Glutamatergic neuron (in vitro differentiated cells): ENCODE results near the gene NRAP. TPM values are rescaled to one million over a fixed set of nuclear protein-coding genes. Genes with fewer than 3 reads are reported as not detected.

Experiments used
- DNase-seq: peaks from one replicate; pipeline ENCODE4 v3.0.0; 2022
- H3K27ac Mint-ChIP-seq: one replicate; pipeline ENCODE4 v1.8.0; 2020; ENCODE audit warnings: mild to moderate bottlenecking, mixed read lengths, inconsistent platforms; ENCODE audit not compliant: unreplicated experiment
- H3K27me3 Mint-ChIP-seq: one replicate; pipeline ENCODE4 v1.8.0; 2020; ENCODE audit warnings: mild to moderate bottlenecking, moderate library complexity, mixed read lengths, inconsistent platforms; ENCODE audit not compliant: unreplicated experiment
- H3K36me3 Mint-ChIP-seq: one replicate; pipeline ENCODE4 v1.8.0; 2020; ENCODE audit warnings: mild to moderate bottlenecking, mixed read lengths, inconsistent platforms; ENCODE audit not compliant: unreplicated experiment
- H3K4me1 Mint-ChIP-seq: one replicate; pipeline ENCODE4 v1.8.0; 2020; ENCODE audit warnings: mild to moderate bottlenecking, low read depth, mixed read lengths, inconsistent platforms; ENCODE audit not compliant: unreplicated experiment
- H3K4me3 Mint-ChIP-seq: one replicate; pipeline ENCODE4 v1.8.0; 2020; ENCODE audit warnings: mild to moderate bottlenecking, mixed read lengths, inconsistent platforms; ENCODE audit not compliant: unreplicated experiment
- H3K9me3 Mint-ChIP-seq: one replicate; pipeline ENCODE4 v1.8.0; 2020; ENCODE audit warnings: mild to moderate bottlenecking, moderate library complexity, mixed read lengths, inconsistent platforms; ENCODE audit not compliant: unreplicated experiment
- total RNA-seq: library from RNA; stranded (reverse); fragmentation: NEBNext Ultra II Directional; extraction: Animal tissue kit (Norgen Biotek cat#: 25700); gene quantifications from one replicate; pipeline ENCODE4 v1.2.1, GENCODE V29; 2021; ENCODE audit not compliant: unreplicated experiment
- TF ChIP-seq, protein P1 (sequence below): fragments of 200-600 bp; sonication (generic); IDR thresholded peaks from one replicate; pipeline ENCODE4 v1.5.0; 2021; ENCODE audit not compliant: partially characterized antibody, unreplicated experiment

Gene NRAP
- total RNA-seq, 1 donor from 2014 or later = not detected

DNA sequence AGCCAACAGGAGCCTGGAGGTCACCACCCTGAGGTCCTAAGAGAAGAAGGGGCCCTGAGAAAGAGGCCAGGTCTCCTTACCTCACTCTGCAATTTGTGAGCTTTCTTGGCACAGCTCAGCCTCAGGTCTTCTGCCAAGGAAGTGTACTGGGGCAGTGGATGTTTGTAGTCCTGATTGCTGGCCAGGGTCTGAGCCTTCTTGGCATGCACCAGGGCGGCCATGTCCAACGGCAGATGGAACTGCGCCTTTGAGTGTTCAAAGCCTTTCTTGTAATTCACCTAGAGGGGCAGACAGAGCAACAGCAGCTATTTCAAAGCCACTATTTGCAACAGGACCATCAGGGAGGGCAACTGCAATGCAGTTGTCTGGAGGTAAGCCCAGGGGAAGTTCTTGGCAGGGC lies 51.7 kb downstream of the NRAP start:
- no peak overlapping the region for H3K27ac Mint-ChIP-seq
- H3K36me3 Mint-ChIP-seq = no peaks in the 10 kb centered on the region
- DNase-seq = no peak
- H3K9me3 Mint-ChIP-seq = no peaks in the 10 kb centered on the region
- no peak overlapping the region for H3K4me3 Mint-ChIP-seq
- TF ChIP-seq, protein P1, sequence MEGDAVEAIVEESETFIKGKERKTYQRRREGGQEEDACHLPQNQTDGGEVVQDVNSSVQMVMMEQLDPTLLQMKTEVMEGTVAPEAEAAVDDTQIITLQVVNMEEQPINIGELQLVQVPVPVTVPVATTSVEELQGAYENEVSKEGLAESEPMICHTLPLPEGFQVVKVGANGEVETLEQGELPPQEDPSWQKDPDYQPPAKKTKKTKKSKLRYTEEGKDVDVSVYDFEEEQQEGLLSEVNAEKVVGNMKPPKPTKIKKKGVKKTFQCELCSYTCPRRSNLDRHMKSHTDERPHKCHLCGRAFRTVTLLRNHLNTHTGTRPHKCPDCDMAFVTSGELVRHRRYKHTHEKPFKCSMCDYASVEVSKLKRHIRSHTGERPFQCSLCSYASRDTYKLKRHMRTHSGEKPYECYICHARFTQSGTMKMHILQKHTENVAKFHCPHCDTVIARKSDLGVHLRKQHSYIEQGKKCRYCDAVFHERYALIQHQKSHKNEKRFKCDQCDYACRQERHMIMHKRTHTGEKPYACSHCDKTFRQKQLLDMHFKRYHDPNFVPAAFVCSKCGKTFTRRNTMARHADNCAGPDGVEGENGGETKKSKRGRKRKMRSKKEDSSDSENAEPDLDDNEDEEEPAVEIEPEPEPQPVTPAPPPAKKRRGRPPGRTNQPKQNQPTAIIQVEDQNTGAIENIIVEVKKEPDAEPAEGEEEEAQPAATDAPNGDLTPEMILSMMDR = no peak
- peaks cover 2% of the 10 kb centered on the region for H3K27me3 Mint-ChIP-seq
- H3K4me1 Mint-ChIP-seq = no peaks in the 10 kb centered on the region

DNA sequence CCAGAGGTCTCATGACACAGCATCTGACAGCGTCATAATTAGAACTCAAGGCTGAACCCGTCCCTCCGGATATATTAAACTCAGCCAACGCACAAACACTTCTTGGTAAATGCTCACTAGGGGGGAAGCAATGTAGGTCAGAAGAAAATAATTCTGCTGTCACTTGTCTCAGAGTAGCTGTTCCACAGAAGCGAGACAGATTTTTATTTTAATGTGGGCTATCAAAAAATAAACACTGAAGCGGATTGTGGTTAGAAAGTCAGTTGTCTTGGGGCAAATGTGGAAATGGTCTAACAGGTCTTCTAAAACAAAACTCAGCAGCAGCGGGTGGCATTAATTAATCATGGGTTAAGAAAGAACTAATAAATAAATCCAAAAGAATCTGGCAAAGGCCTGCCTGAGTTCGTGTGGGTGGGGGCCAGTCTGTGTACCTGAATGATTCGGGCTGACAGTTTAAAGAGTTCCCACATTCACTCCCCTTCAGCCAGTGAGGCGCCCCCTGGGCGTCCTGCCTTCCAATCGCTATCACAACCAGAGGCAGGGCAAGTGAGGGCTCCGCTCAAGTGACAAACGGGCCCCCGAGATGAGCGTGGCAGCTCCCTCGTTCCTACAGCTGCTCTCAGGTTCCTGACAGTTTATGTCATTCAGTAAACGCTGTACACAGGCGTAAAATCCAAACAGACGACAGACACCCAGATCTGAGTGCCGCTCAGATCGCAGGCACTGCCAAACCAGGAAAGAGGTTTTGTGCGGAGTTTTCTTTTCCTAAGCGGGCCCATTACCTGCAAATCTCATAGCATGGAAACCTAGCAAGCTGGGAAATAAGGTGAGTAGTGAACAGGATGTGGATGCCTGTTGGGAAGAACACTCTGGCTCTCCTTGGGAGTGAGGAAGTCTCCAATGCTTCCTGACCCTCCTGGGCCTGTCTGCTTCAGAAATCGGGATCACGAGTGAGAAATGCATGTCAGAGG lies 52.9 kb downstream of the NRAP start:
- DNase-seq = no peak
- peaks cover 2% of the 10 kb centered on the region for H3K27me3 Mint-ChIP-seq
- no peak overlapping the region for H3K4me3 Mint-ChIP-seq
- no peaks in the 10 kb centered on the region for H3K9me3 Mint-ChIP-seq
- H3K36me3 Mint-ChIP-seq = no peaks in the 10 kb centered on the region
- H3K27ac Mint-ChIP-seq = no peak overlapping the region
- TF ChIP-seq, protein P1 = no peak
- H3K4me1 Mint-ChIP-seq = no peaks in the 10 kb centered on the region

GRCh38 chr10:113609704-113610108 lies 54.1 kb downstream of the NRAP start:
- Mint-ChIP-seq H3K4me1 (no peaks in the 10 kb centered on the region), H3K27ac (no peak overlapping the region), H3K9me3 (no peaks in the 10 kb centered on the region), H3K27me3 (peaks cover 2% of the 10 kb centered on the region), H3K36me3 (no peaks in the 10 kb centered on the region), H3K4me3 (no peak overlapping the region)
- TF ChIP-seq, protein P1 = no peak
- DNase-seq = no peak

- Mint-ChIP-seq H3K36me3 (no peaks in the 10 kb centered on the region), H3K27me3 (no peaks in the 10 kb centered on the region), H3K4me3 (no peak overlapping the region), H3K27ac (no peak overlapping the region), H3K4me1 (no peaks in the 10 kb centered on the region), H3K9me3 (no peaks in the 10 kb centered on the region)
- no peak for DNase-seq
- TF ChIP-seq, protein P1 = no peak
These were observed 58.4 kb downstream of the NRAP start for GRCh38 chr10:113605268-113605978.
